HFFc6 (cell line): ENCODE measurements around the gene LCN10. TPM values are rescaled to one million over a fixed set of nuclear protein-coding genes. Genes with fewer than 3 reads are reported as not detected.

Source experiments
- DNase-seq: peaks from one replicate; pipeline ENCODE4 v3.0.0-alpha.2; 2018
- H3K27ac Mint-ChIP-seq: 2 replicates; pipeline ENCODE4 v1.8.0; 2020; ENCODE audit warnings: mild to moderate bottlenecking, mixed read lengths
- H3K27me3 Mint-ChIP-seq: 2 replicates; pipeline ENCODE4 v1.8.0; 2021; ENCODE audit warnings: mild to moderate bottlenecking, moderate library complexity, mixed read lengths; ENCODE audit not compliant: insufficient read depth
- H3K36me3 Mint-ChIP-seq: 2 replicates; pipeline ENCODE4 v1.8.0; 2021; ENCODE audit warnings: low read depth, mixed read lengths
- H3K4me1 Mint-ChIP-seq: 2 replicates; pipeline ENCODE4 v1.8.0; 2020; ENCODE audit warnings: low read depth, mixed read lengths
- H3K4me3 Mint-ChIP-seq: 2 replicates; pipeline ENCODE4 v1.8.0; 2020; ENCODE audit warnings: mild to moderate bottlenecking, moderate library complexity, mixed read lengths
- H3K9me3 Mint-ChIP-seq: 2 replicates; pipeline ENCODE4 v1.8.0; 2020; ENCODE audit warnings: mild to moderate bottlenecking, mixed read lengths
- total RNA-seq, 6 experiments: library from RNA; stranded (reverse); fragmentation: NEBNext Ultra II Directional; extraction: Animal tissue kit (Norgen Biotek cat#: 25700); gene quantifications; 2 replicates in 1 of 6; 3 replicates in 5 of 6; pipeline ENCODE4 v1.2.3, GENCODE V29; 2021
- TF ChIP-seq, protein P1 (sequence below): fragments of 200-600 bp; sonication (generic); IDR thresholded peaks from 2 replicates; pipeline ENCODE4 v1.5.0; 2021; ENCODE audit warnings: antibody characterized with exemption, mild to moderate bottlenecking

LCN10 gene
- total RNA-seq, 6 experiments from 2014 or later: not detected

DNA sequence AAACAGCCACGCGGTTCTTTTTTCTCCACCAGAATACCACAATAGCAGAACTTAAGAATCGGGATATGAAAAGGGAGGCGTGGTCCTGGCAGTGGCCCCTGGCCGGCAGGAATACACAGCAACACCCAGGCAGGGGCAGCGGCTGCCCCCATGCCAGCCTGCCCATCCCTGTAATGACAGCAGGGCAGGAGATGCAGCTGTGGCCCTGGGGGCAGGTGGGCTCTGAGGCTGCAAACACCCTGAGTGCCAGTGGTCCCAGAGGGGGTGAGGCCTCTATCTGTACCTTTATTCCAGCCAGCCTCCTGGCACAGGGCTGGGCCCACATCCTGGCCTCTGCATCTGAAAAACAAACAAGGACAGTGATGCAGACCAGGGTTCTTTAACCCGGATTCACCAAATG lies 18.0 kb downstream of the LCN10 start:
- no peak overlapping the region for H3K4me3 Mint-ChIP-seq
- peaks cover 14% of the 10 kb centered on the region for H3K27me3 Mint-ChIP-seq
- H3K27ac Mint-ChIP-seq: no peak overlapping the region
- TF ChIP-seq, protein P1, sequence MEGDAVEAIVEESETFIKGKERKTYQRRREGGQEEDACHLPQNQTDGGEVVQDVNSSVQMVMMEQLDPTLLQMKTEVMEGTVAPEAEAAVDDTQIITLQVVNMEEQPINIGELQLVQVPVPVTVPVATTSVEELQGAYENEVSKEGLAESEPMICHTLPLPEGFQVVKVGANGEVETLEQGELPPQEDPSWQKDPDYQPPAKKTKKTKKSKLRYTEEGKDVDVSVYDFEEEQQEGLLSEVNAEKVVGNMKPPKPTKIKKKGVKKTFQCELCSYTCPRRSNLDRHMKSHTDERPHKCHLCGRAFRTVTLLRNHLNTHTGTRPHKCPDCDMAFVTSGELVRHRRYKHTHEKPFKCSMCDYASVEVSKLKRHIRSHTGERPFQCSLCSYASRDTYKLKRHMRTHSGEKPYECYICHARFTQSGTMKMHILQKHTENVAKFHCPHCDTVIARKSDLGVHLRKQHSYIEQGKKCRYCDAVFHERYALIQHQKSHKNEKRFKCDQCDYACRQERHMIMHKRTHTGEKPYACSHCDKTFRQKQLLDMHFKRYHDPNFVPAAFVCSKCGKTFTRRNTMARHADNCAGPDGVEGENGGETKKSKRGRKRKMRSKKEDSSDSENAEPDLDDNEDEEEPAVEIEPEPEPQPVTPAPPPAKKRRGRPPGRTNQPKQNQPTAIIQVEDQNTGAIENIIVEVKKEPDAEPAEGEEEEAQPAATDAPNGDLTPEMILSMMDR: no peak
- H3K4me1 Mint-ChIP-seq: peaks cover 40% of the 10 kb centered on the region
- DNase-seq: no peak
- peaks cover 29% of the 10 kb centered on the region for H3K36me3 Mint-ChIP-seq
- H3K9me3 Mint-ChIP-seq: peaks cover 5% of the 10 kb centered on the region; the same call in 1 of the 2 replicates

DNA sequence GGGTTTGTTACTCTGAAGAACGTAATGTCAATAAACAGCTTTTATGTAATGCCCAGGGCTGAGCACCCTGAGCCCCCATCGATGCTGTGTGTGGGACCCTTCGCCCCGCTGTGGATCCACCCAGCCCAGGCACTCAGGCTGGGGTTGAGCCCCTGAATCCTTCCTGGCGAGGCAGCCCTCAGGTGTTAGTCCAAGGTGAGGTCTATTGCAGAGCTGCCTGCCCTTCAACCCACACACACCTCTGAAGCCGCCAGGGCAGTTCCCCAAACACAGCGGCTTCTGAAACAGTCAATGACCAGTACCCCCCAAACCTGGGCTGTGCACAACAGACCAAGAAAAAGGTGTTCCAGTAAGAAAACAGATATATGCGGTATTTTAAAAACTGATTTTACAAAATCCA lies 18.8 kb downstream of the LCN10 start:
- no peak overlapping the region for H3K27ac Mint-ChIP-seq
- TF ChIP-seq, protein P1: no peak

DNA sequence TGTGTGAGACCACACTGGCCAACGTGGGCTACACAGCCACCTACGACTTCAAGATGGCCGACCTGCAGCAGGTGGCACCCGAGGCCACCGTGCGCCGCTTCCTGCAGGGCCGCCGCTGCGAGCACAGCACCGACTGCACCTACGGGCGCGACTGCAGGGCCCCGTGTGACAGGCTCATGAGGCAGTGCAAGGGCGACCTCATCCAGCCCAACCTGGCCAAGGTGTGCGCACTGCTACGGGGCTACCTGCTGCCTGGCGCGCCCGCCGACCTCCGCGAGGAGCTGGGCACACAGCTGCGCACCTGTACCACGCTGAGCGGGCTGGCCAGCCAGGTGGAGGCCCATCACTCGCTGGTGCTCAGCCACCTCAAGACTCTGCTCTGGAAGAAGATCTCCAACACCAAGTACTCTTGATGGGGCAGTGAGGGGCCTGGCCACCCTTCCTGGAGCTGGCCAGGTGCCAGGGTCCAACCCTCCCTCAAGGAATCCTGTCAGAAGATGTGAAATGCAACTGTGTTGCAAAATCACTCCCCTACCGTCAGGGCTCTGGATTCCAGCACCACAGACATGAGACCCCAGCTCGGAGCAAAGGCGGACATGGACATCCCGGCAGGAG lies 19.3 kb downstream of the LCN10 start:
- no peak overlapping the region for H3K4me3 Mint-ChIP-seq
- DNase-seq: no peak
- peaks cover 5% of the 10 kb centered on the region; the same call in 1 of the 2 replicates for H3K9me3 Mint-ChIP-seq
- H3K4me1 Mint-ChIP-seq: peaks cover 35% of the 10 kb centered on the region
- H3K36me3 Mint-ChIP-seq: peaks cover 29% of the 10 kb centered on the region
- peaks cover 14% of the 10 kb centered on the region for H3K27me3 Mint-ChIP-seq
- TF ChIP-seq, protein P1: no peak
- H3K27ac Mint-ChIP-seq: no peak overlapping the region; the same call in 1 of the 2 replicates

More for the DNA sequence above, 18.8 kb downstream of the LCN10 start:
- H3K4me1 Mint-ChIP-seq: peaks cover 35% of the 10 kb centered on the region
- H3K36me3 Mint-ChIP-seq: peaks cover 29% of the 10 kb centered on the region
- H3K9me3 Mint-ChIP-seq: peaks cover 5% of the 10 kb centered on the region; the same call in 1 of the 2 replicates
- no peak for DNase-seq
- H3K4me3 Mint-ChIP-seq: no peak overlapping the region; the same call in 1 of the 2 replicates
- peaks cover 14% of the 10 kb centered on the region for H3K27me3 Mint-ChIP-seq

DNA sequence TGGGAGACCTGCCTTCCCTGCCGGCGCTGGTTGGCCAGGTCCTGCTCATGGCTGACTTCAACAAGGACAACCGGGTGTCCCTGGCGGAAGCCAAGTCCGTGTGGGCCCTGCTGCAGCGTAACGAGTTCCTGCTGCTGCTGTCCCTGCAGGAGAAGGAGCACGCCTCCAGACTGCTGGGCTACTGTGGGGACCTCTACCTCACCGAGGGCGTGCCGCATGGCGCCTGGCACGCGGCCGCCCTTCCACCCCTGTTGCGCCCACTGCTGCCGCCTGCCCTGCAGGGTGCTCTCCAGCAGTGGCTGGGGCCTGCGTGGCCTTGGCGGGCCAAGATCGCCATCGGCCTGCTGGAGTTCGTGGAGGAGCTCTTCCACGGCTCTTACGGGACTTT lies 19.8 kb downstream of the LCN10 start:
- Mint-ChIP-seq H3K27ac (no peak overlapping the region), H3K36me3 (peaks cover 29% of the 10 kb centered on the region), H3K27me3 (peaks cover 16% of the 10 kb centered on the region), H3K4me1 (peaks cover 35% of the 10 kb centered on the region), H3K4me3 (no peak overlapping the region), H3K9me3 (peaks cover 5% of the 10 kb centered on the region; the same call in 1 of the 2 replicates)
- TF ChIP-seq, protein P1: no peak
- no peak for DNase-seq

DNA sequence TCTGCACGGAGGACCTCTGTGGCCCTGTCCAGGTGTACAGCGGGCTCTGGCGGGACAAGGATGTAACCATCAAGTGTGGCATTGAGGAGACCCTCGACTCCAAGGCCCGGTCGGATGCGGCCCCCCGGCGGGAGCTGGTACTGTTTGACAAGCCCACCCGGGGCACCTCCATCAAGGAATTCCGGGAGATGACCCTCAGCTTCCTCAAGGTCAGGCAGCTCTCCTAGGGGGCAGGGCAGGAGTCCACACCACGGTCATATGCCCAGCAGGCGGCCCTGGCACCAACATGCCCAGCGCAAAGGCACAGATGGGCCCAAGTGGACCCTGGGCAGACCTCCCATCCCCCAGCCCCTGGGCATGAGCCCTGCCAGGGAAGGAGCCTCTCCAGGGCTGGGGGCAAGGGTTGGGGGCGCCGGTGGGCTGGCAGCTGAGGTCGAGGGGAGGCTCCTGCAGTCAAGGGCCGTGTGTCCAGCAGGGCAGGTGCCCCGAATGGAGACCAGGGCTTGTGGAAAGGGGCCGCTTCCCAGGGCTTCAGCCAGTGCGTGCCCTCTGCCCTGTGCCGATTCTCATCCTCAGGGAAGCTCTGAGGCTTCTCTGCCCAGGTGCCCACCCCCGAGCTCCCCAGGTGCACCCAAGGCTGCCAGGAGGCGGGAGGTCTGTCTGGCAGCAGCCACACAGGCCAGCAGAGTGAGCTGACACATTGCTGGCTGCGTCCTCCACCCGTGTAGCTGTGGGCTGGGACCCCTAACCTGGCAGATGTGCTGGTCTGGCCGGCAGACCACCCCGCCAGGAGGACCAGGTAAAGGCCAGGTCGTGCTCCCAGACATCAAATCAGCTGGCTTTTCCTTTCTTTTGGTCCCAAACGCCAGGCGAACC lies 20.4 kb downstream of the LCN10 start:
- no peak for DNase-seq
- Mint-ChIP-seq H3K9me3 (peaks cover under 1% of the 10 kb centered on the region; the same call in 1 of the 2 replicates), H3K4me1 (peaks cover 35% of the 10 kb centered on the region), H3K36me3 (peaks cover 26% of the 10 kb centered on the region), H3K27me3 (peaks cover 13% of the 10 kb centered on the region), H3K27ac (no peak overlapping the region), H3K4me3 (no peak overlapping the region)
- TF ChIP-seq, protein P1: no peak
